B cell (primary cell): ENCODE results near the gene KCTD6. TPM values are rescaled to one million over a fixed set of nuclear protein-coding genes. Genes with fewer than 3 reads are reported as not detected.

ENCODE experiments used
- ATAC-seq: fragments of 200-7000 bp; cut with Tn5 transposase; one replicate; pipeline ENCODE4 v1.10.0; 2021; ENCODE audit warnings: low read depth, mild to moderate bottlenecking, moderate number of reproducible peaks, moderate library complexity
- CTCF ChIA-PET: fragments of 350-600 bp; sonication (Branson Sonifier 250); formaldehyde crosslinking; loops from one replicate; lab custom pipeline; 2021; ENCODE audit warnings: antibody characterized with exemption, inconsistent platforms; lab: Charles Lee
- POLR2A ChIA-PET: fragments of 350-600 bp; sonication (Branson Sonifier 250); formaldehyde crosslinking; loops from one replicate; lab custom pipeline; 2021; ENCODE audit warnings: antibody characterized with exemption; lab: Charles Lee
- DNase-seq: peaks from one replicate; pipeline ENCODE4 v3.0.0; 2013
- H2AFZ ChIP-seq: 2 replicates; pipeline ENCODE4 v1.6.1; 2012; ENCODE audit warnings: mild to moderate bottlenecking, low read depth, low read length; ENCODE audit not compliant: insufficient read depth, poor library complexity, severe bottlenecking
- H3K27ac ChIP-seq, 2 donors: 1 replicate in 1 of 2; 2 replicates in 1 of 2; pipeline ENCODE4 v1.5.1; 2012 to 2013; ENCODE audit warnings: low read length in 2 of 2, mild to moderate bottlenecking in 2 of 2, moderate library complexity in 1 of 2
- H3K27me3 ChIP-seq, 4 experiments: fragments of 200-600 bp in 1 of 4; sonication (generic) in 1 of 4; replicated peaks in 1 of 4; 1 replicate in 2 of 4; 2 replicates in 2 of 4; pipeline versions ENCODE4 v1.6.1 to v1.7.0; 2013 to 2016; ENCODE audit warnings: low read length in 3 of 4, mild to moderate bottlenecking in 2 of 4, mixed read lengths in 1 of 4, moderate library complexity in 1 of 4; ENCODE audit not compliant: insufficient read depth in 4 of 4, control insufficient read depth in 3 of 4; ENCODE audit errors: control extremely low read depth in 1 of 4
- H3K36me3 ChIP-seq, 2 experiments: replicated peaks in 1 of 2; 1 replicate in 1 of 2; 2 replicates in 1 of 2; pipeline versions ENCODE4 v1.6.1 to v1.7.1; 2013; ENCODE audit warnings: low read length in 1 of 2; ENCODE audit not compliant: insufficient read depth in 2 of 2, control insufficient read depth in 1 of 2; ENCODE audit errors: control extremely low read depth in 1 of 2, extremely low read depth in 1 of 2
- H3K4me1 ChIP-seq, 2 donors: fragments of 200-600 bp in 1 of 2; sonication (generic) in 1 of 2; 1 replicate in 1 of 2; 2 replicates in 1 of 2; pipeline versions ENCODE4 v1.5.1 to v1.6.1; 2013 to 2017; ENCODE audit warnings: low read length in 2 of 2; ENCODE audit not compliant: control insufficient read depth in 2 of 2, insufficient read depth in 2 of 2
- H3K4me2 ChIP-seq: replicated peaks from 2 replicates; pipeline ENCODE3; 2012; ENCODE audit warnings: mild to moderate bottlenecking, low read depth, low read length; ENCODE audit not compliant: poor library complexity, severe bottlenecking
- H3K4me3 ChIP-seq, 5 experiments: fragments of 200-600 bp in 1 of 5; sonication (generic) in 1 of 5; 1 replicate in 3 of 5; 2 replicates in 2 of 5; pipeline versions ENCODE4 v1.5.1 to v1.7.0; 2011 to 2016; ENCODE audit warnings: low read length in 4 of 5, mild to moderate bottlenecking in 4 of 5, low read depth in 2 of 5, control low read depth in 1 of 5, moderate library complexity in 1 of 5; ENCODE audit not compliant: insufficient read depth in 1 of 5; ENCODE audit errors: control extremely low read depth in 1 of 5, extremely low read depth in 1 of 5
- H3K79me2 ChIP-seq: fragments of 200-600 bp; sonication (generic); one replicate; pipeline ENCODE4 v1.6.0; 2016; ENCODE audit warnings: low read length; ENCODE audit not compliant: control insufficient read depth, insufficient read depth
- H3K9ac ChIP-seq: fragments of 200-600 bp; sonication (generic); 2 replicates; pipeline ENCODE4 v1.6.1; 2017; ENCODE audit warnings: mild to moderate bottlenecking, low read length, moderate library complexity
- H3K9me3 ChIP-seq, 3 donors: one replicate each; pipeline versions ENCODE4 v1.6.1 to v1.7.1; 2013; ENCODE audit warnings: low read length in 2 of 3; ENCODE audit not compliant: control insufficient read depth in 2 of 3, insufficient read depth in 1 of 3; ENCODE audit errors: control extremely low read depth in 1 of 3
- H4K20me1 ChIP-seq: 2 replicates; pipeline ENCODE4 v1.6.0; 2012; ENCODE audit warnings: mild to moderate bottlenecking, low read length; ENCODE audit not compliant: insufficient read depth, control insufficient read depth, poor library complexity, severe bottlenecking
- H3K27ac Mint-ChIP-seq: one replicate; pipeline ENCODE4 v1.8.0; 2021; ENCODE audit warnings: mixed read lengths
- H3K27me3 Mint-ChIP-seq: one replicate; pipeline ENCODE4 v1.8.0; 2021; ENCODE audit warnings: mixed read lengths
- H3K4me1 Mint-ChIP-seq: one replicate; pipeline ENCODE4 v1.8.0; 2021; ENCODE audit warnings: mixed read lengths
- H3K4me3 Mint-ChIP-seq: one replicate; pipeline ENCODE4 v1.8.0; 2021; ENCODE audit warnings: mixed read lengths
- H3K9me3 Mint-ChIP-seq: one replicate; pipeline ENCODE4 v1.8.0; 2022; ENCODE audit warnings: mixed read lengths; ENCODE audit not compliant: insufficient read depth
- EZH2 ChIP-seq: IDR thresholded peaks from 2 replicates; pipeline ENCODE4 v1.6.1; 2012; ENCODE audit warnings: borderline replicate concordance, low read depth, mild to moderate bottlenecking, moderate library complexity, low read length; ENCODE audit not compliant: insufficient read depth, poor library complexity, severe bottlenecking
- WGBS: methylation state at CpG from one replicate; pipeline ENCODE4 v1.1.5; 2013; ENCODE audit warnings: missing lambda C conversion rate; ENCODE audit not compliant: insufficient coverage; 5-methylcytosine and 5-hydroxymethylcytosine counted together
- intact Hi-C: fragments of 100-400 bp; cut with micrococcal nuclease; formaldehyde crosslinking; loops from one replicate; pipeline ENCODE4 v1.10.0; 2022
- polyA plus RNA-seq: library from polyadenylated mRNA; depleted of rRNA; stranded (reverse); fragments of >200 nt; gene quantifications from 2 replicates; pipeline ENCODE4 v1.2.3, GENCODE V29; 2012
- total RNA-seq, 2 donors: library from RNA; stranded (reverse); fragments of 120-200 nt in 1 of 2; gene quantifications; 1 replicate in 1 of 2; 2 replicates in 1 of 2; pipeline versions ENCODE4 v1.2.3 to v1.2.4, GENCODE V29; 2013 to 2022
- TF ChIP-seq, protein P1 (sequence below): fragments of 200-600 bp; IDR thresholded peaks from one replicate; pipeline ENCODE4 v1.8.0; 2022; ENCODE audit warnings: antibody characterized with exemption, mild to moderate bottlenecking

The KCTD6 gene
- total and polyA plus RNA-seq, 2 donors (not counting 1 experiment from before 2014, with no cell fraction given) = 7.4 to 14.6 TPM

GRCh38 chr3:58528629-58529028 is 36.7 kb downstream of the KCTD6 start:
- Histone ChIP-seq H3K4me1 (peaks cover 6 to 8% of the 10 kb centered on the region in 2 donors), H3K36me3 (no peaks in the 10 kb centered on the region), H4K20me1 (no peaks in the 10 kb centered on the region), H3K4me2 (no peak overlapping the region), H3K9ac (no peak overlapping the region), H3K27me3 (no peaks in the 10 kb centered on the region), H3K4me3 (no peak overlapping the region), H3K27ac (no peak overlapping the region), H2AFZ (no peak overlapping the region), H3K79me2 (no peaks in the 10 kb centered on the region), H3K9me3 (no peaks in the 10 kb centered on the region)
- ATAC-seq = no peak
- Mint-ChIP-seq H3K27ac (no peak overlapping the region), H3K4me1 (peaks cover 6% of the 10 kb centered on the region), H3K9me3 (no peaks in the 10 kb centered on the region), H3K27me3 (no peaks in the 10 kb centered on the region), H3K4me3 (no peak overlapping the region)
- POLR2A ChIA-PET = no interaction called here
- TF ChIP-seq EZH2 = no peak
- TF ChIP-seq, protein P1, sequence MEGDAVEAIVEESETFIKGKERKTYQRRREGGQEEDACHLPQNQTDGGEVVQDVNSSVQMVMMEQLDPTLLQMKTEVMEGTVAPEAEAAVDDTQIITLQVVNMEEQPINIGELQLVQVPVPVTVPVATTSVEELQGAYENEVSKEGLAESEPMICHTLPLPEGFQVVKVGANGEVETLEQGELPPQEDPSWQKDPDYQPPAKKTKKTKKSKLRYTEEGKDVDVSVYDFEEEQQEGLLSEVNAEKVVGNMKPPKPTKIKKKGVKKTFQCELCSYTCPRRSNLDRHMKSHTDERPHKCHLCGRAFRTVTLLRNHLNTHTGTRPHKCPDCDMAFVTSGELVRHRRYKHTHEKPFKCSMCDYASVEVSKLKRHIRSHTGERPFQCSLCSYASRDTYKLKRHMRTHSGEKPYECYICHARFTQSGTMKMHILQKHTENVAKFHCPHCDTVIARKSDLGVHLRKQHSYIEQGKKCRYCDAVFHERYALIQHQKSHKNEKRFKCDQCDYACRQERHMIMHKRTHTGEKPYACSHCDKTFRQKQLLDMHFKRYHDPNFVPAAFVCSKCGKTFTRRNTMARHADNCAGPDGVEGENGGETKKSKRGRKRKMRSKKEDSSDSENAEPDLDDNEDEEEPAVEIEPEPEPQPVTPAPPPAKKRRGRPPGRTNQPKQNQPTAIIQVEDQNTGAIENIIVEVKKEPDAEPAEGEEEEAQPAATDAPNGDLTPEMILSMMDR = no peak
- CTCF ChIA-PET = interaction anchor here (0.9 to 8.2 kb wide), 4 partner anchors 10 to 351 kb away, joined by 3 to 101 read pairs (median 3); partner anchors contain the start of genes HTD2, KCTD6 and RPP14
- 18% methylated on average over 5 of the region's 6 CpGs for WGBS
- DNase-seq = no peak
- intact Hi-C loops = no loop called here

DNA sequence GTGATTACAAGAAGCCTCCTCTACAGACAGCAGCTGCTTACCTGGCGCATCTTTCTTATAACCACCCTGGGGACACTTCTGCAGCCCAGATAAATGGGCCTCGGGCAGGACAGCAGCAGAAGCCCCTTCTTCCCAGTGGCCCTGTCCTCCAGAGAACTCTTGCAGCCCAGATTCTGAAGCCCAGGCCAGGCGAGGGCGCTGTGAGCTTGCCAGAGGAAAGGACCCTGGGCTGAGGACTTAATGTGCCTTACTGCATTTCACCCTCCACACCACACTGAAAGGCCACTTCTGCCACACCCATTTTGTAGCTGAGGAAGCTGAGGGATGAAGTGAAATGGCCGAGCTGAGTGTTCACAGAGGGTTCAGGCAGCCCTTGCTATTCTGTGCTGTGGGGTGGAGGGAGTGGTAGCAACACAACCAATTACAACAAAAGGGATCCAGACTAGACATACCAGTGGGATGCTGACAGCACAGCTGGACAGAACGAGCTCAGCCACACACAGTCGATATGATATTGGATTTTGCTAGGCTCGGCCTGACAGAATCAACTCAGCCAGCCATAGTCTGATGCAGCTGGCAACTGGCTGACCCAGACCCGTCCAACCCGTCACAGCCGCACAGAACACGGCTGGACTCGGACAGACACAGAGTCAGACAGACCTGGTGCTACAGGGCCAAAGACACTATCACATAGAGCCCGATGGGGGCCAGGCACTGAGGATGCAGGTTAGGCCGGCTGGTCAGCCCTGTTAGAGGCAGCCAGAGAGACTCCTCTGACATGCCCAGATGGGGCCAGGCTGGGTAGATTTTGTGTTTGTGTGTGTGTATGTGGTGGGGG is 37.8 kb downstream of the KCTD6 start:
- H3K9ac ChIP-seq = no peak overlapping the region
- intact Hi-C loops = no loop called here
- 98% methylated on average over 12 of the region's 15 CpGs for WGBS

More for the DNA sequence above, 37.8 kb downstream of the KCTD6 start:
- Histone ChIP-seq H4K20me1 (no peaks in the 10 kb centered on the region), H2AFZ (no peak overlapping the region), H3K36me3 (no peaks in the 10 kb centered on the region), H3K4me2 (no peak overlapping the region), H3K9me3 (no peaks in the 10 kb centered on the region), H3K4me3 (no peak overlapping the region), H3K27me3 (no peaks in the 10 kb centered on the region), H3K4me1 (peaks cover 6 to 8% of the 10 kb centered on the region in 2 donors), H3K79me2 (no peaks in the 10 kb centered on the region), H3K27ac (no peak overlapping the region)
- ATAC-seq (no peak), DNase-seq (no peak)
- TF ChIP-seq EZH2 = no peak
- TF ChIP-seq, protein P1 = no peak
- Mint-ChIP-seq H3K4me1 (peaks cover 6% of the 10 kb centered on the region), H3K4me3 (no peak overlapping the region), H3K27ac (no peak overlapping the region), H3K27me3 (no peaks in the 10 kb centered on the region), H3K9me3 (no peaks in the 10 kb centered on the region)
- CTCF ChIA-PET = interaction anchor here (0.8 to 8.2 kb wide), 6 partner anchors 66 to 352 kb away, joined by 3 to 101 read pairs (median 4); partner anchors contain the start of genes HTD2 and RPP14
- POLR2A ChIA-PET = no interaction called here
